Nephron progenitor cell (in vitro differentiated cells): Measurements from ENCODE around the gene TXNIP.

ENCODE experiments used
- DNase-seq: peaks from one replicate; pipeline ENCODE4 v3.0.0; 2021
- H3K27ac Mint-ChIP-seq: 2 replicates; pipeline ENCODE4 v1.8.0; 2021; ENCODE audit warnings: mild to moderate bottlenecking, moderate library complexity, mixed read lengths
- H3K27me3 Mint-ChIP-seq: 2 replicates; pipeline ENCODE4 v1.8.0; 2021; ENCODE audit warnings: mild to moderate bottlenecking, low read depth, mixed read lengths; ENCODE audit not compliant: poor library complexity
- H3K36me3 Mint-ChIP-seq: 2 replicates; pipeline ENCODE4 v1.8.0; 2021; ENCODE audit warnings: low read depth, mixed read lengths
- H3K4me1 Mint-ChIP-seq: 2 replicates; pipeline ENCODE4 v1.8.0; 2021; ENCODE audit warnings: mixed read lengths
- H3K4me3 Mint-ChIP-seq: 2 replicates; pipeline ENCODE4 v1.8.0; 2021; ENCODE audit warnings: mild to moderate bottlenecking, moderate library complexity, mixed read lengths
- H3K9me3 Mint-ChIP-seq: 2 replicates; pipeline ENCODE4 v1.8.0; 2021; ENCODE audit warnings: mild to moderate bottlenecking, moderate library complexity, mixed read lengths
- TF ChIP-seq, protein P1 (sequence below): fragments of 200-600 bp; sonication (generic); IDR thresholded peaks from 2 replicates; pipeline ENCODE4 v1.5.0; 2021; ENCODE audit warnings: antibody characterized with exemption

Gene TXNIP

DNA sequence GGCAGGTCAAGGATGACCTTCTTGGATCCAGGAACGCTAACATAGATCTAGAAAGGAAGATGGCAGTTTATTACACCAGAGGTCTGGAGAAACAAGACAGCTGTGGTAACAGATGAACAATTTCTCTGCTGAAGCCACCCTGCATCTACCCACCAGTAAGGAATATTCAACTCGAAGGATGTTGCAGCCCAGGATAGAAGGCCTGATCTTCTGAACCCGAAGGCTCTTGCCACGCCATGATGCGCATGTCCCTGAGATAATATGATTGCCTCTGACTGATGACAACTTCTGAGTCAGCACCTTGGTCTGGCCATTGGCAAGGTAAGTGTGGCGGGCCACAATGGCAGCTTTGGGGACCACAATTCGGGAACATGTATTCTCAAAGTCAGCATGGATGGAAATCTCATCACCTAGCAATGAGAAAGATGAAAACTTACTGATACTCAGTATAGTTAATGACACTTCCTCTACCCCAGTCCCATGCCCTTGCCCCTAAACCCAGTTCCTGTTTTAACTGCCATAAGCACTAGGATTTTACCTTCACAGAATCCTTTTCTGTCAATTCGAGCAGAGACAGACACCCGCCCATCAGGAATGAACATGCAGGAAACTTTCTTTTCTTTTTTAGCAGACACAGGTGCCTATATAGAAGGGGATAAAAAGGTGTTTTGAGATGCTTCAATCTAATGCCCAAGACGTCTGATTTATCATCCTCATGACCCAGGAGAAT is 1.8 kb downstream of the TXNIP start:
- H3K4me1 Mint-ChIP-seq: peaks cover 71% of the 10 kb centered on the region
- no peak for DNase-seq

DNA sequence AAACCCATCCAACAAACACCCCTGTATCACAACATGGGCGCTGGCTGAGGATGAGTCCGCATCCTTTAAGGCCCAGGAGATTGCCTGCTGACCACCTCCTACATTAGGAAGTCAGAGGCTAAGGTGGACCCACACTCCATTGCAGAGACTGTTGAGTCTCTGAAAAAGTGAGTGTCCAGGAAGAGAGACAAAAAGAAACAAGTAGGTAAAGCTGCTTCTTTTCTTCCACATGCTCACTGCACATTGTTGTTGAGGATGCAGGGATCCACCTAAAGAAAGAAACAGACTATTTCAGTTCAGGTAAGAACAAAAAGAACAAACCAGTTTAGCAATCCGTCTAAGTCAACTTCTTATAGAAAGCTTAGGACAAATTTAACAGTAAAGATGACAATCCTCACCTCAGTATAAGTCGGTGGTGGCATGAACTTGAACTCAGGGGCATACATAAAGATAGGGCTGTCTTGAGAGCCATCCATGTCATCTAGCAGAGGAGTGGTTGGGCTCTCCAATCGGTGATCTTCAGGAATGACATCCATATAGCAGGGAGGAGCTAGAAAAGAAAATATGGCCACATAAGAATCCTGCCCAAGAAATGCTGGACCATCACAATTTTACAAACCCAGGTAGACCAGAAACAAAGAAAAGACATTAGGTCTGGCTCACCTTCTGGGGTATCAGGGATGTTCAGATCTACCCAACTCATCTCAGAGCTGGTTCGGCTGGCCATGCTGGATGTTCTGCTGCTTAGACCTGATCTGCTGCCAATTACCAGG is 2.6 kb downstream of the TXNIP start:
- Mint-ChIP-seq H3K9me3 (peaks cover 5% of the 10 kb centered on the region), H3K4me1 (peaks cover 63% of the 10 kb centered on the region), H3K4me3 (peak overlapping the region; percentile 99), H3K27ac (peak overlapping the region; percentile 99), H3K27me3 (peaks cover 3% of the 10 kb centered on the region), H3K36me3 (peaks cover 51% of the 10 kb centered on the region)
- TF ChIP-seq, protein P1, sequence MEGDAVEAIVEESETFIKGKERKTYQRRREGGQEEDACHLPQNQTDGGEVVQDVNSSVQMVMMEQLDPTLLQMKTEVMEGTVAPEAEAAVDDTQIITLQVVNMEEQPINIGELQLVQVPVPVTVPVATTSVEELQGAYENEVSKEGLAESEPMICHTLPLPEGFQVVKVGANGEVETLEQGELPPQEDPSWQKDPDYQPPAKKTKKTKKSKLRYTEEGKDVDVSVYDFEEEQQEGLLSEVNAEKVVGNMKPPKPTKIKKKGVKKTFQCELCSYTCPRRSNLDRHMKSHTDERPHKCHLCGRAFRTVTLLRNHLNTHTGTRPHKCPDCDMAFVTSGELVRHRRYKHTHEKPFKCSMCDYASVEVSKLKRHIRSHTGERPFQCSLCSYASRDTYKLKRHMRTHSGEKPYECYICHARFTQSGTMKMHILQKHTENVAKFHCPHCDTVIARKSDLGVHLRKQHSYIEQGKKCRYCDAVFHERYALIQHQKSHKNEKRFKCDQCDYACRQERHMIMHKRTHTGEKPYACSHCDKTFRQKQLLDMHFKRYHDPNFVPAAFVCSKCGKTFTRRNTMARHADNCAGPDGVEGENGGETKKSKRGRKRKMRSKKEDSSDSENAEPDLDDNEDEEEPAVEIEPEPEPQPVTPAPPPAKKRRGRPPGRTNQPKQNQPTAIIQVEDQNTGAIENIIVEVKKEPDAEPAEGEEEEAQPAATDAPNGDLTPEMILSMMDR: no peak
- DNase-seq: no peak

More for the DNA sequence above, 1.8 kb downstream of the TXNIP start:
- Mint-ChIP-seq H3K9me3 (peaks cover 5% of the 10 kb centered on the region), H3K36me3 (peaks cover 51% of the 10 kb centered on the region), H3K27me3 (peaks cover 3% of the 10 kb centered on the region), H3K4me3 (peak overlapping the region; percentile 99), H3K27ac (peak overlapping the region; percentile 99)
- TF ChIP-seq, protein P1: no peak

DNA sequence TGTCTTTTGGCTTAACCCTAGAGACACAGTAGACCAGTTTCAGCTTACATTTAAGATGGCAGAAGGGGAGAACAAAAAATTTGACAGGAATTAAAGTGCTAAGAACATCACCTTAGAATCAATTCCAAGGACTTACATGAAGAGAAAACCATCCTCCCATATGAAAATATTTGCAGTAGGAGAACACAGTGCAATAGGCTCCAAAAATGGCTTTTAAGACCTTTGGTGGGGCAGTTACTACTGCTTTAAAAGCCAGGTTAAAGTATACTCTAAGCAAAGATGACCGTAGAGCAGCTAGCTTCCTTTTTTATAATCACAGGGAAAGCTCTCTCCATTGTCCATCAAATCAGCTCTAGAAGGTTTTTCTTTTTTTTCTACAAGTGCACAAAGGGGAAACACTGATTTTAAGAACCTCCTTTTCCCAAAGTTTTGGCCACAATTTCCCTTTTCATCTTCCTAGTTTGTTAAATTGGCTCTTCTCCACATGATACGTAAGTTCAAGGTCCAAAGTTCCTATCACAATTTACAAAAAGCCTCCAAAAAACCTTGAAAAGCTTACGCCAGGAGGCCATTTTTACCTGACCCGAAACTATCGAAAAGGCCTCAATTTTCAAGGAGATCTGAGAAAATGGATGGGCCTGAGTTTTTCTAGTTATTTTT is 3.3 kb downstream of the TXNIP start:
- peak overlapping the region; percentile 99 for H3K27ac Mint-ChIP-seq
- TF ChIP-seq, protein P1: no peak
- peaks cover 3% of the 10 kb centered on the region for H3K27me3 Mint-ChIP-seq
- H3K4me1 Mint-ChIP-seq: peaks cover 61% of the 10 kb centered on the region
- H3K9me3 Mint-ChIP-seq: peaks cover 5% of the 10 kb centered on the region
- no peak for DNase-seq
- H3K4me3 Mint-ChIP-seq: peak overlapping the region; percentile 99
- H3K36me3 Mint-ChIP-seq: peaks cover 51% of the 10 kb centered on the region

DNA sequence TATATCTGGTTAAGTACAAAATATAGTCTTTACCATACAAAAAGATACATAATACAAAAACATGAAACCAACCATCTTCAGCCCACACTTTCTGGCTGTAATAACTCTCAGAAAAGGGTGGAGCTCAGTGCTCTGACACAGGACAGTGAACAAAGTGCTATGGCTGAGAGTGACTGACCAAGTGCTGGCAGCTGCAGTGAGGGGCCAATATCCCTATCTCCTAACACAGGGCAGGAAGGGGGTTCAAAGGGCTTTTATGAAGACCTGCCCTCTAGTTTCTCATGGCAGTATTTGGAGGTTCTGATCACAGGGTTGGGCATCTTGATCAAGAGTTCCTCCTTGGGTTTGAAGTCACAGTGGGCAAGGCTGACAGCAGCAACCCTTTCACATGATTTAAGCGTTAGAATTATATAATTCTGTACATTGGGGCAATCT is 3.9 kb downstream of the TXNIP start:
- DNase-seq: no peak
- Mint-ChIP-seq H3K4me1 (peaks cover 56% of the 10 kb centered on the region), H3K36me3 (peaks cover 51% of the 10 kb centered on the region), H3K27me3 (peaks cover 3% of the 10 kb centered on the region), H3K27ac (peak overlapping the region; percentile 93), H3K9me3 (peaks cover 5% of the 10 kb centered on the region), H3K4me3 (peak overlapping the region; percentile 99)
- TF ChIP-seq, protein P1: no peak

DNA sequence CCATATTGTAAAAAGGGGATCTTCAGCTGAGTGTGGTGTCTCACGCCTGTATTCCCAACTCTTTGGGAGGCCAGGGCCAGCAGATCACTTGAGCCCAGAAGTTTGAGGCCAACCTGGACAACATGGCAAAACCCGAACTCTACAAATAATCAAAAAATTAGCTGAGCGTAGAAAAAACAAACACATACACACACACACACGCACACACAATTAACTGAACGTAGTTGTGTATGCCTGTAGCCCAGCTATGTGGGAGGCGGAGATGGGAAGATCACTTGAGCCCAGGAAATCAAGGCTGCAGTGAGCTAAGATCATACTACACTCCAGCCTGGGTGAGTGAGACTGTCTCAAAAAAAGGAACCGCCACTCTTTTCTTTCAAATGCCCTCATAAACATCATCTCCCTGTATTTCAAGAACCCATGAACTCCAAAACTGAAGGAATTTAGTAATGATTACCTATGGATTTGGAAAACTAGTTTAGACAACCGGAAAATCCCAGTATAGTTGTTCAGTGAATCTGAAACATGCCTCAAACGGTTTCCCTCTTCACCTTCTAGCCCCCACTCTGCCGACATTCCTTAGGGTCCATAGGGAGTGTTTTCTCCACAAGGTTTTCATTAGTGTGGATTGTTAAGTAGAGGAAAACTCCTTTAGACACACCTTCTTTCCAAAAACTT is 4.5 kb downstream of the TXNIP start:
- Mint-ChIP-seq H3K4me3 (peak overlapping the region; percentile 99), H3K36me3 (peaks cover 51% of the 10 kb centered on the region), H3K9me3 (peaks cover 5% of the 10 kb centered on the region), H3K4me1 (peaks cover 49% of the 10 kb centered on the region), H3K27ac (peak overlapping the region; percentile 93), H3K27me3 (peaks cover 3% of the 10 kb centered on the region)
- TF ChIP-seq, protein P1: no peak
- no peak for DNase-seq
